Kasumi-1 (cell line): ENCODE measurements around the gene PDE4C.
A peak's percentile ranks its signal among the peaks of the same experiment; 100 is the strongest.
"Not testable (repeated sequence)": the region's sequence is repeated elsewhere in the genome, so short reads cannot be mapped to it uniquely, and the experiment has no call there.

Source experiments
- DNase-seq, 2 experiments: peaks; one replicate each; lab custom pipeline; 2025; lab: John Stamatoyannopoulos, UW

PDE4C gene

DNA sequence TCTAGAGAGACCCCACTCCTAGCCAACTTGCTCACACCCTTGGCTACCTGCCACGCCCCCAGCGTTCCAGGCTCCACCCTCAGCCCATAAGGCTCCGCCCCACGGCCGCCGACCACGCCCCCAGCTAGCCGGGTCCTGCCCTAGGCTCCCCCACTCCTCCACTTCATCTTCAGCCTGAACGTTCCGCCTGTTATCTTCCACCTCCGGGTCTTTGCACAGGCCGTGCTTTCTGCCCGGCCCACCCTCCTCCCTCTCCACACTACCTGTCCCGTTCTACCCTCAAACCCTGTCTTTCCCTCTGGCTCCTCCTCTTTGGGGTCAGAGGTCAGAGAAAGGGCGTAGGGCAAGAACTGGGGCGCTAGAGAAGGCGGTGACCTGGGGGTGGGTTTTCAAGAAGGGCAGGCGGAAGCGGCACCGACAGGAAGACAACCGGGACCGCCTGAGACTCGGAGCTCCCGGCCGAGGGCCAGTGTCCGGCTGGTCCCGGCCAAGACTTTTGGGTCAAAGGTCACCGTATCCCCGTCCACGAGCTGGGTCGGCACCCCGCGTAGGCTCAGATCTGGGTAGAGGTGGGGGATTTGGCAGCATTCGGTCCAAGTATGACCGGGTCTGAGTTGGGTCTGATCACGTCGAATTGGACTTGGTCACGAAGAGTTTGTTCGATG lies 2.2 kb downstream of the PDE4C start:
- peak; percentile 32 to 56 for DNase-seq

DNA sequence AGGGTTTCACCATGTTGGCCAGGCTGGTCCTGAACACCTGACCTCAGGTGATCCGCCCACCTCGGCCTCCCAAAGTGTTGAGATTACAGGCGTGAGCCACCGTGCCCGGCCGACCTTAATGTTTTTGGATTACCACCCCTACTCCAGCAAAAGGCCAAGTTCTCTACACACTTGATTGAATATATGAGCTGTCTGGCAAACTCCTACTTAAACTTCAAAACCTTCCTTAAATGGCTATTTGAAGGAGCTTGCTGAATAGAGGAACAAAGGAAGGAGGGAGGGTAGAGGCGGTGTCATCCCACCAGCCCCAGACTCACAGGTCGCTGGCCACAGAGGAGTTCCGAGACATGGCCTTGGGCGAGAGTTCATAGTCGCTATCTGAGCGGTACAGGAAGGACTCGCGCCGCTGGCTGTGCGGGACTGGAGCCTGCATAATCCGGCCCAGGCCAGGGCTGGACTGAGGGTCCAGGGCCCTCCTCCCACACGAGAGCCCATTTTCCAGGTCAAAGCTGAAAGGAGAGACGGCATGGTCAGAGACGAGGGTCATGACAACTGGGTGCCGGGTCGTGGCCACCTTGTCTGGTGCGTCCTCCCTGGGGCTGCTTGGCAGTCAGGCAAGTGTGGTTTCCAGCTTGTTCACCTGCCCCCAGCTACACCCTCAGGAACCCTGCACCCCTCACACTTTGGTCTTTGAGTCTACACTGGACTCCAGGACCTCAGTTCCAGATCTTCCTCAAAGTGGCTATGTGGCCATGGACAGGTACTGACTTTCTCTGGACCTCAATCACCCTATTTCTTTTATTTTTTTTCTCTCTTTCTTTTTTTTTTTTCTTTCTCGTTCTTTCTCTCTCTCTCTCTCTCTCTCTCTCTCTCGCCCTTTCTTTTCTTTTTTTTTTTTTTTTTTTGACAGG lies 4.2 kb downstream of the PDE4C start:
- DNase-seq: no peak

DNA sequence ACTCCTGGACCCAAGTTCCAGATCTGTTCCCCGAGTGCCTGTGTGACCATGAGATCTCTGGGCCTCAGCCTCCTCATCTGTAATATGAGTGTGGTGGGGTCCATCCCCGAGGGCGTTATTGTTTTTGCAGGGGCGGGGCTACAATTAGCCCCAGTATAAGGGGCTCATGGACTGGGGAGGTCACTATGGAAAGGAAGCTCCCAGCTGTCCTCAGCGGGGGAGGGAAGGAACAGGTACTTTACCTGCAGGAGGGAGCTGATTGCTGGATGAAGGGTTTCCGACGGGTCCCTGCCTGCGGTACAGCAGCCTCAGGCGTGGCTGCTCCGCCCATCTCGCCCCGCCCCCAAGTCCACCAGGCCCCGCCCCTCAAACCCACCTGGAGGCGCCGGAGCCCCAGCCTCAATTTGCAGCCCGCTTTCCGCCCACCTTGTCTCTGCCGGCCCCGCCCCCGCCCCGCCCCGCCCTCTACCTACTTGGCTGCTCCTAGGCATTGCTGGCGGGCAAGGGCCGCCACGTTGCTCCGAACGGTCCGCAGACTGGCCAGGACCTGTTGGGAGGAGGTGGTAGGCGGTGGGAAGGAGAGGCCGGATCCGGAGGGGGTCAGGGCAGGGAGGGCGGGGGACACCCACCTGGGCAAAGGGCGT lies 5.5 kb downstream of the PDE4C start:
- no peak for DNase-seq

DNA sequence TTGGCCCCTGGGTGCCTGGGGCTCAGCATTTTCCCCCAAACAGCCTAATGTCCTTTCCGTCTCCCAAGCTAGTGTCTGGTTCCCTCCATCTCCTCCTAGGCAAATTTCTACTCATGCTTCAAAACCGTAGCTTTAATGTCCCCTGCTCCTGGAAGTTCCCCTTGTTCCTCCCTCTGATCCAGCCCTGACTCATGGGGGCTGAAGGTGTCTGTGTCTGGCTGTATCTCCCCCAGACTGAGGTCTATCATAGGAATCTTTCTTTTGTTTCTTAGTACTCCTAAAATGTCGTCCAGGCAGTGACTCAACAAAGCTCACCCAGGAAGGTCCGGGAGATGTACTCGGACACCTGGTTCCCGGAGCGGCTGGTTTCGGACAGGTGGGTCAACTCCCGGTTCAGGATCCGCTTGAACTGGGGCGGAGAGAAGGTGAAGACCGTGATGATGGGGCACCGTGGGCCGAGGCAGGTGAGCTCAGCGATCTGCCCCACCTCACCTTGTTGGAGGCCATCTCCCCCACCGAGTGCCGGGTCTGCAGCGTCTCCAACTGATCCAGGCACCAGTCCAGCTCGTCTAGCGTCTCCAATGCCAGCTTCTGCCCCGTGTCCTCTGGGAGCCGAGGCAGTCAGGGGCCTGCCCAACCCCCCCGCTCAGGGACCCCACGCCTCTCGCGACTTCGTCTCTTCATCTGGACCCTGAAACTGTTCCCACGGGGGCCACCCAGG lies 6.2 kb downstream of the PDE4C start:
- no peak for DNase-seq

DNA sequence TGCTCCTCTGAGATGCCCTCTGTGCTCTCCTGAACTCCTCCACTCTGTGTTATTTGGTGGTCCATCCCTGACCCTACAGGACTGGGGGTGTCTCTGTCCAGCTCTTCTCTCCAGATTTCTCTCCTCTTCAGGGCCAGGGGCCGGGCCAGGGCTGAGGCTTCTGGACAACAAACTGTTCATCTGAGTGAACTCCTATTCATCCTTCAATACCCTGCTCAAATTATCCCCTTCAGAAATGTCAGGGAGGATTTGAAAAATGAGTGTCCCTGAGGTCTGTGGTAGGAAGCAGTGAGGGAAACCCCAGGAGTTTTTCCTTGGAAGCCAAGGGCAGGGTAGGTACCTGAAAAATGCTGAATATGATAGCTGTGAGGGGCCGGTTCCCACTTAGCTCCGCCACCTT lies 7.6 kb downstream of the PDE4C start:
- DNase-seq: no peak

DNA sequence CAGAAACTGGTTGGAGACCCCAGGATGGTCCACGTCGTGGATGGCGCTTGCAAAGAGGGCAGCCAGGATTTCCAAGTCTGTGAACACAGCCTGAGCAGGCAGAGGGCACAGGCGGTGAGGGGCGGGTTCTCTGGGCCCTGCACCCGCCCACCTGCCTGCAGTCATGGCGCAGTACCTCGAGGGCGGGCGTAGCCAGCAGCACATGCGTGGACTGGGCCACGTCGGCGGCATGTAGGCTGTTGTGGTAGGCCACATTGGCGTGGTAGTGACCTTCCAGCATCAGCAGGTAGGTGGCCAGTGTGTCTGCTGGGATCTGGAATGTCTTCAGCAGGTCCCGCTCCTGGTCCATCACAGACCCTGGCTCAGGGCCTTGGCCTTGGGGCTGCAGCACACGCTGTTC lies 8.1 kb downstream of the PDE4C start:
- no peak for DNase-seq

DNA sequence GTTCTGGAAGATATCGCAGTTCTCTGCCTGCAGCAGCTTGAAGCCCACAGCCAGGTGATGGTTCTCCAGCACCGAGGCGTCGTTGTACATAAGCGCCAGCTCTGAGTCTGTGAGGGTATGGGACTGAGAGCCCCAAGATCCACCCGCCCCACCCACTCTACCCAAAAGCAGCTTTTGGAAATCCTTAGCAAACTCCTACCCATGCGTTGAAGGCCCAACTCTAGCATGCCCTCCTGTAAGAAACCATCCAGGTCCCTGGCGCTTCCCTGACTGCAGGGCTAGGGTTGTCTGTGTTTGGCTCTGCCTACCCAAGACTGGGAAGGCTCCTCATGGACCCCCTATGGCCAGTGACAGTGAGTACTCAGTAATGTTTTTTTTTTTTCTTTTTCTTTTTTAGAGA lies 9.4 kb downstream of the PDE4C start:
- DNase-seq: no peak

DNA sequence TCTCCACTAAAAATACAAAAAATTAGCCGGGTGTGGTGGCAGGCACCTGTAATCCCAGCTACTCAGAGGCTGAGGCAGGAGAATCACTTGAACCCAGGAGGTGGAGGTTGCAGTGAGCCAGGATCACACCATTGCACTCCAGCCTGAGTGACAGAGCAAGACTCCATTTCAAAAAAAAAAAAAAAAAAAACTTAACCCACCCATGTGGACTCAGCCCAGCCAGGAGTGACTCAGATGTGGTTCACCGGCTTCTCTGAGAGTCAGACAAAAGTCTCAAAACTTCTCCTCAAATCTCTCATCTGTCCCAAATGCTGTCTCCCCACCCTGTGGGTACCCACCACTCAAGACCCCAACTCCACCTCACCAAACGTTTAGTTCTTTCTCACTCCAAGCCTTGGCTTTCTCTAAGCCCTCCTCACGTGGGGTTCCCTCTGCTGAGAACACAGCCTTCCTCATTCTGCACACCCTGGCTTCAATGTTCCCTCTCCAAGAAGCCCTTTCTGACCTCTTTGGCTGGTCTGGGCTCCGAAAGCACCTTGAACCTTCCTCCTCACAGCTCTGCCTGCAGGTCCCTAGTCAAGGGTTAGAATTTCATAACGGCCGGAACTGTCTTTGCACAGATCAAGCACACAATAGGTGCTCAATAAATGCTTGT lies 11.3 kb downstream of the PDE4C start:
- DNase-seq: no peak

DNA sequence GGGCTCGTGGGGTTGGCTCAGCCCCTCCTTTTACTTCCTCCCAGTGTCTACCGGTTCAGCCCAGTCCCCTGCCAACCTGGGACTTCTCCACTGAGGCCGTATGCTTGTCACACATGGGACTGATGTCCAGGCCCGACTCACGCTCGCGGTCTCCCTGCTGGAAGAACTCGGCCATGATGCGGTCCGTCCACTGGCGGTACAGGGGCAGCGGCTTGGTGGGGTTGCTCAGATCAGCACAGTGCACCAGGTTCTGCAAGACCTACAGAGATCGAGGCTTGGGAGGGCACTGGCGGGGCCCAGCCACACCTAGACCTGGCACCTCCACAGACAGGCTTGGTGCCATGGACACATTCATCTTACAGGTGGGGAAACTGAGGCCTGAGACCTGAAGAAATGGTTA lies 14.6 kb downstream of the PDE4C start:
- DNase-seq: no peak

DNA sequence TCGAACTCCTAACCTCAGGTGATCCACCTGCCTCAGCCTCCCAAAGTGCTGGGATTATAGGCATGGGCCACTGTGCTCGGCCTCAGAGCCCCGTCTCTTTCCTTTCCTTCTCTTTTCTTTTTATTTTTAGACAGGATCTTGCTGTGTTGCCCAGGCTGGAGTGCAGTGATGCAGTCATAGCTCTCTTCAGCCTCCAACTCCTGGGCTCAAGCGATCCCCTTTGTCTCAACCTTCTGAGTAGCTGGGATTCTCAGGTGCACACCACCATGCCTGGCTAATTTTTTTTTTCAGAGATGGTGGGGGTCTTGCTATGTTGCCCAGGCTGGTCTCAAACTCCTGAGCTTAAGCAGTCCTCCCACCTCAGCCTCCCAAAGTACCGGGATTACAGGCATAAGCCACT lies 16.3 kb downstream of the PDE4C start:
- DNase-seq: not testable (repeated sequence)

DNA sequence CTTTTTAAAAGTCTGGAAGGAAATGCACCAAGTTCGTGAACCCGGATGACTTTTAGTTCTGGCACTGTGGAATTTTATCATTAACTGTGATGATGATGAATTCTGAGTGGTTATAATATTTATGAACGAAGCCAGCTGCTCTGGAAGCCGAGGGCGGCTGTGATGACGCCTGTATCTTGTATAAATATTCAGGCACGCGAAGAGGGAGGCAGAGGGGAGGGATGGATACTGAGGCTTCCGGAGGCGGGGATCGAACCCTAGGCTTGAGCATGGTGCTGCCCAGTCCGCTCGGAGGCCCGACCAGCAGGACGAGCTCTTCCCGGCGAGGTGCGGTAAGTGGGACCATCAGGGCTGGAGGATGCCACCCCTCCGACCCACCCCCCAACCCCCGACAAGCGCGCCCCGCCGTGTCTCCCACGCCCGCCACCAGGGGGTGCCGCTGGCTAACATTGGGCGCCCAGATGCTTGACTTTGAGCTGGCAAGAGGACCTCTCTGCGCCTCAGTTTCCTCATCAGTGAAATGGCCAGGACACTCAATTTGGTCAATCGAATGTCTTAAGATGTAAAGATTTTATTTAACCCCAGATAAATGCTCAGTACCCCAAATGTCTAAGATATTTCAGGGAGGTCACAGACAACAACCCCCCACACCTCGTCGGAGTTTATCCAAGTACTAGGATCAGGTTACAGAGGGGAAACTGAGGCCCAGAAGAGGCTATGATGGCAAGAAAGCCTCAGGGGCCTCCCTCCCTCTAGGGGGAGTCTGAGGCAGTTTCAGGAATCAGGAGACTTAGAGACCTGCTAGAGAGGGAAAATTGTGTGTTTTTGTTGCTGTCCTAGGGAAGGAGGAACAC lies 17.9 kb downstream of the PDE4C start:
- DNase-seq: peak; percentile 18 to 37

DNA sequence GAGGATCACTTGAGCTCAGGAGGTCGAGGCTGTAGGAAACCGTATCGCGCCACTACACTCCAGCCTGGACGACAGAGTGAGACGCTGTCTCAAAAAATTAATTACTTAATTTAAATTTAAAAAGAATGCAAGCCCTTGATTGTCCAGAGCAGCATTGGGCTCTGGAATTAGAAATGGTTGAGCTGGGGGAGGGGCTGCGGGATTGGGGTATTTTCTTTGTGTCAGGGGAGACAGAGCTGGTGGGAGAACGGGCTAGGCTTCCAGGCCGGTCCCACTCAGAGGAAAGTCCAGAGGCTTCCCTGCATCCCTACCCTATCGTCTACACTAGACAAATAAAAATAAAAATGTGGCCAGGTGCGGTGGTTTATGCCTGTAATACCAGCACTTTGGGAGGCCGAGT lies 20.2 kb downstream of the PDE4C start:
- DNase-seq: no peak

DNA sequence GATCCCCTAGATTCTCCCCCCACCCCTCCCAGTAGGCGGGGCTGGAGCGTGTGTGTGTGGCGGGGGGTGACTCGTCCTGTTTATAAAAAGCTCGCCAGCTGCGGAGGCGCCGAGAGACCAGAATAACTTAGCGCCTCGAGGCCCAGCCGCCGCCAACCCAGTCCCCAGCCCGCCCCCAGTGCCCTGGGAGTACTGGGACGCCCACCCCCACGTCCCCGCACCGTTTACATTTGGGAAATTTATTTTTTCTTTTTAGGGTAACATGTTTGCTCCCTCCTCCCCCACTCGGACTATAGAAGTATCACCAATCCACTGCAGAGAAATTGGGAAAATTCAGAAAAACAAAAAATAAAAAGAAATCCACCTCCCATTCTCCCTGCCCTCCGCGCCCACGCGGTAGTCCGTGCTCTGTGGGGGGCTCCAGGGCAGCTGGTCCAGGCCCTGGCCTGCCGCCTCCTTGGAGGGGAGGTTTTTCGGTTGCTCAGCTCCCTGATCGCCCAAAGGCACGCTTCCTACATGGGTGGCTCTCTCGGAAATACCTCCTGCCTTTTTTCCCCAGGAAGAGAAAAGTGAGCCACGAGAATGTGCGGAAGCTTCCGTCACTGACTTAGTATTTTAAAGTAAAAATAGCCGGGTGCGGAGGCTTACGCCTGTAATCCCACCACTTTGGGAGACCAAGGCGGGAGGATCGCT lies 20.9 kb downstream of the PDE4C start:
- peak; percentile 64 to 70 for DNase-seq

DNA sequence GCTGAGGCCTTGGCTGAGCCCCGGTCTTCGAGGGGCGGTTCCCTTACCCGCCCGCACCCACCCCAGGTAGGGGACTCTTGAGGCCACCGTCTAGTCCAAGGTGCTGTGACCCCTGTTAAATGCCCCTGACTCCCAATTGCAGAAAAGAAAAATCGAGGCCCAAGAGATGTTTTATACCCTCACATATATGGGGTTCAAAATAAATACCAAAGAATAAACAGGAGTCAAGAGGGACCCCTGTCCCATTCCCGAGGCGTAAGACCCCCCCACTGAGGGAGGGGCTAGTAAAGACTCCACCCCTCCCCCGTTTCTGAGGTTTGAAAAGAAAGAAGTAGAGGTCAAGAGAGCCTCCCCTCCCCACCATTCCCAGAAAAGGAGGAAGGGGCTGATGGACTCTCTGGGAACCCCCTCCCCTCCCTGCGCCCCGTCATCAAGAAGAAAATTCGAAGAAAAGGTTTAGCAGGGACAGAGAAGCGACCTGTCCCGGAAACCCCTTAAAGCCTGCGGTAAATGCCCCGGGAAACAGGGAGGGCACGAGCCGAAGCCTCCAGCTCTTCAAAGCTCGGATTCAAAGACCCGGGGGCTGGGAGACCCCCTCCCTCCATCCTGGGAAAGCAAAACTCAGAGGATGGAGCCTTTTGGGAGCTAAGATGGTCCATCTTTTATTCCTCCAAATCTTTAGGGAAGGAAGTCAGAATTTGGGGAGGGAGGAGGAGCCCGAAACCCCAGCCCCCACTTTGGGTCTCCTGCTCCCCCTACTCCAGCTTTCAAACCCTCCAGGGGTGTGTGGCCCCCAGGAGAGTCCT lies 21.6 kb downstream of the PDE4C start:
- peak; percentile 87 to 93 for DNase-seq

DNA sequence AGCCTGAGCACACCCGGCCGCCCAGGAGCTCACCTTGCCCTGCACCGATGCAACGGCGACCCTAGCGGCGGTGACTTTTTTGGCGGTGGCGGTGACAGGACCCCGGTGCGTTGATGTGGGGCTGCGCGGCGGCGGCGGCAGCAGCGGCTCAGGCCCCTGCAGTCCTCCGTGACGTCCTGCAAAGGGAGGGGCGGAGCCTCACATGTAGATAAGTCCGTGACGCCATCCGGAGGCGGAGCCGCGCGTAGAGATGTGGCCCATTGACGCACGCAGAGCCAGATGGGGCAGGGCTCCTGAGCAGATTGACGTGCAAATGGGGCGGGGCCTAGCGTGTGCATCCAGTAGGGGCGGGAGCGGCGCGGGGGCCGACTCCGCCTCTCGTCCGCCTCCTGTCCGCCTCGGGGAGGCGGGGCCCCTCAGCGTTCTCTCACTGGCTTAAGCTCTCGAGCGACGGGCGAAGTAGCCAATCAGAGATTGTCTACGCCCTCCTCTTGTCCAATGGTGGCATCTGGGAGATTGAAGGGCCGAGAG lies 22.3 kb downstream of the PDE4C start, which contains the start of gene RAB3A:
TSS of gene RAB3A (minus strand) at position 180 of the 531 bp plus-strand sequence. CDS start 1,302 bp downstream, outside the sequence.
- DNase-seq: peak; percentile 99

DNA sequence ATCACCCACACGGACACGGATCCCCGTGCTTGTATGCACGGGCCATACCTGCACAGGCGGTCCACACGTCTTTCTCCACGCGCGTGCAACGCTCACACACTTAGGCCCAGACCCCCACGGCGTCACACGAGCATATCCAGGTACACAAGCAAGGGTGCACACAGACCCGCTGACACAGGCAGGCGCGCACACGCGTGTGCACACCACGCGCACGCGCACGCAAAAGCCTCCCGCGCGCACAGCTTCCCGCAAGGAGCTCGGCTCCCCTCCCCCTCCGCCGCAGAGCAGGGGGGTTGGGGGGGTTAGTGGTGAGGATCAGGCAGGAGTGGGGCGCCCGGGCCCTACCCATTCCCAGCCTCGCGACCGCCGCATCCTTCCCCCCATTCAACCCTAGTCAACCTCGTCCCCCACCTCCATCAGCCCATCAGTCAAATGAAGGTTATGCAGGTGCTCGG lies 22.8 kb downstream of the PDE4C start:
- DNase-seq: peak in 1 of 2 experiments; percentile 46

DNA sequence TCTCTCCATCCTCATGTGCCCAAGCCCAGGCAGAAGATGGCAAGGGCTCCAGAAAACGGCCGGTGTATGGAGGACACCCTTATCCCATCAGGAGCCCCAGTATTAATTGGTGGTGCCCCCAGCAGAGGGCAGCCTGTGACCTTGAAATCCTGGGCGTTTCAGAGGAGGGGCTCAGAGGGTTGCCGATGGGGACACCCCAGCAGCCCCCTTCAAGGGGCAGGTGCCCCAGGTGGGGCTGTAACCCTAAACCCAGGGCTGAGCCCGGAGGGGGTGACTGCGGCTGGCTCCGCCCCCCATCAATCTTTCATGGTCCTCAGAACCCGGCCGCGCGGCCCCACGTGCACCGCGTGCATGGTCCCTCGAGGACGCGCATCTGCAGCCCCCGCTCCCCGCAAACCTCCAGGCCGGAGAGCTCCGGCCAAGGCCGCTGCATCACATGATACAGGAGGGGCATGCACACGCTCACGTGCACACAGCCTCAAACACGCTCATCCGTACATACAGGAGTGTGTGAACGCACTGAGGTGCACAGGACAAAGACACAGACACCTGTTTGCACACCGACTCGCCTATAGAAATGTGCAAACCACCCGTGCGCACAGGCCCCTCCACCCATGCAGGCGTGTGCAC lies 23.3 kb downstream of the PDE4C start:
- DNase-seq: peak; percentile 27 to 44

DNA sequence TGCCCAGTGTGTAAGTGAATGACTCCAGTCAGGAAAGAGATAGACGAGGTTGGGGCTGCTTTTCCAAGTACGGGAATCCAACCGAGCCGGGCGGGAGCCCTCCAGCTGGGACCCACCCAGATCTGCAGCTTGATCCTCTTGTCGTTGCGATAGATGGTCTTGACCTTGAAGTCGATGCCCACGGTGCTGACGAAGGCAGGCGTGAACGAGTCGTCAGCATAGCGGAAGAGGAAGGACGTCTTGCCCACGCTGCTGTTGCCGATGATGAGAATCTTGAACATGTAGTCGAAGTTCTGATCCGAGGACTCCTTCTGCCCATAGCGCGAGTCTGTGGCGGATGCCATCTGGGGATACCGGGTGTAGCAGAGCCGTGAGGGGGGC lies 23.9 kb downstream of the PDE4C start:
- no peak for DNase-seq
